AG04450 (cell line): ENCODE measurements around the gene FETUB. TPM values are rescaled to one million over a fixed set of nuclear protein-coding genes. Genes with fewer than 3 reads are reported as not detected.

Source experiments
- CTCF ChIA-PET: fragments of 300-600, 350-600 bp; formaldehyde crosslinking; extraction: SDS; loops from one replicate; lab custom pipeline; 2022; ENCODE audit warnings: antibody characterized with exemption, inconsistent platforms; lab: Charles Lee
- POLR2A ChIA-PET: fragments of 350-600 bp; formaldehyde crosslinking; extraction: SDS; loops from one replicate; lab custom pipeline; 2021; ENCODE audit warnings: antibody characterized with exemption, inconsistent platforms; lab: Yijun Ruan, JAX
- DNase-seq: peaks from one replicate; pipeline ENCODE4 v3.0.0-alpha.2; 2011; ENCODE audit warnings: low read depth, low spot score
- H3K27ac ChIP-seq: one replicate; pipeline ENCODE4 v1.5.1; 2012; ENCODE audit warnings: low read depth, low read length, control low read depth
- H3K27me3 ChIP-seq: one replicate; pipeline ENCODE4 v1.6.0; 2012; ENCODE audit warnings: low read length; ENCODE audit not compliant: control insufficient read depth, insufficient read depth
- H3K4me3 ChIP-seq: 2 replicates; pipeline ENCODE4 v1.5.1; 2011; ENCODE audit warnings: mild to moderate bottlenecking, low read depth, low read length, control low read depth
- H3K9me3 ChIP-seq: 2 replicates; pipeline ENCODE4 v1.5.1; 2012; ENCODE audit warnings: low read length; ENCODE audit not compliant: control insufficient read depth, insufficient read depth
- CTCF ChIP-seq: IDR thresholded peaks from 2 replicates; pipeline ENCODE4 v1.5.1; 2011; ENCODE audit warnings: low read depth, low read length, control low read depth, inconsistent platforms
- polyA plus RNA-seq: library from polyadenylated mRNA; depleted of rRNA; stranded (reverse); fragments of >200 nt; gene quantifications from 2 replicates; pipeline ENCODE4 v1.2.3, GENCODE V29; 2011

Gene FETUB
- polyA plus RNA-seq, 1 experiment, result not detected

DNA sequence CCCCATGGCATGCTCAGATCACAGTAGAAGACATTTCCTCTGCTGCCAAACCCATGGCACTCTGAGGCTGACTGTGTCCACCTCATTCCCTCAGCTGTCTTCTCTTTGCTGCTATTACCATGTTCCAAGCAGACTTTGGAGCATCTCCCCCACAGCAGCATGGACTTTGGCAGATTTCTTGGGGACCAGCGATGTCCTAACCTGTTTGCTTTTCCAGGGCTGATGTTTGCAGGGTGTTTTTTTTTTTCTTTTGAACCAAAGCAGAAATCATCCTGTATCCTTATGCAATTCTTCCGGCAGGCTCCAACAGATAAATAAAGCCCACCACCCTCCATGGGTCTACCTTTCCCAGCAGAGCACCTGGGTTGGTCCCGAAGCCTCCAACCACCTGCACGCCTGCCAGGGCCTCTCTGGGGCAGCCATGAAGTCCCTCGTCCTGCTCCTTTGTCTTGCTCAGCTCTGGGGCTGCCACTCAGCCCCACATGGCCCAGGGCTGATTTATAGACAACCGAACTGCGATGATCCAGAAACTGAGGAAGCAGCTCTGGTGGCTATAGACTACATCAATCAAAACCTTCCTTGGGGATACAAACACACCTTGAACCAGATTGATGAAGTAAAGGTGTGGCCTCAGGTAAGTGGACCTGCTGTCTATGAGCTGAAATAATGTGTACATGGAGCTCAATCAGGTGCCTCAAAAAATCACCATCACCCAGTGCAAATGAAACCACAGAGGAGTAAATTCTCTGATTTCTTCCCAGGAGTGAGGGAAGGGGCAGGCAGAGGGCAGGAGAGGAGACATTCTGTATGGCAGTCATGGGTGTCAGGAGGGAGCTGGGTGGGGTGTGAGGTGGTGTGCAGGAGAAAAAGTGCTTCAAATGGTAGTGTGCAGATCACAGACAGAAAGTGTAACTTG lies 27.2 kb upstream of the FETUB start, which contains the start of gene AHSG:
Gene AHSG, plus strand, starts transcription at position 340 of the 916 bp plus-strand sequence. Its CDS starts 82 bp downstream, at position 422.
- Histone ChIP-seq H3K27me3 (peaks cover 17% of the 10 kb centered on the region), H3K4me3 (no peak within 1 kb of the TSS), H3K27ac (no peak within 1 kb of the TSS), H3K9me3 (no peaks in the 10 kb centered on the region)
- no peak for DNase-seq
- no peak for TF ChIP-seq CTCF
- ChIA-PET POLR2A (no interaction called here), CTCF (interaction anchor here (1.7 to 5.9 kb wide), 9 partner anchors 12 to 1102 kb away, joined by 4 to 186 read pairs (median 43); partner anchors contain the start of genes DNAJB11 and TBCCD1)

- Histone ChIP-seq H3K9me3 (no peaks in the 10 kb centered on the region), H3K27ac (no peak overlapping the region), H3K4me3 (no peak overlapping the region), H3K27me3 (peaks cover 19% of the 10 kb centered on the region)
- TF ChIP-seq CTCF, result no peak
- CTCF ChIA-PET, result interaction anchor here (0.7 to 5.9 kb wide), 27 partner anchors 9 to 1102 kb away, joined by 3 to 186 read pairs (median 7); partner anchors contain the start of genes DNAJB11, EIF4A2, RFC4 and TBCCD1
- DNase-seq, result no peak
- POLR2A ChIA-PET, result interaction anchor here (1.9 kb wide), 1 partner anchor 170 kb away, joined by 13 read pairs; the partner anchor contains the start of gene EIF4A2
Observed at GRCh38 chr3:186613637-186614265, 26.4 kb upstream of the FETUB start.

DNA sequence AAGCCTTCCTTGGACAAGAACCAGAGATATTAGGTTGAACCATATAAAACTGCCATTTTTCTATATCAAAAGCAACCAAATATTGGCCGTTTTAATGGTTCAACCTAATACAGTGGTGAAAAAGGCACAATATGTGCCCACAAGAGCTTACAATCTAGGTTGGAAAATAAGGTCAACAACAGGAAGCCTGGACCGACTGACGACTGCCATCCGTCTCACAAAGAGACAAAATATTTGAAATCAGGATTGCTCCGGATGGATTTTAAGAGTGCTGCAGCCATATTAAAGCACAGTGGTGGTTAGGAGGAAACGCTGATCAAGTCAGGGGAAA lies 26.0 kb upstream of the FETUB start:
- Histone ChIP-seq H3K9me3 (no peaks in the 10 kb centered on the region), H3K27ac (no peak overlapping the region), H3K27me3 (peaks cover 15% of the 10 kb centered on the region), H3K4me3 (no peak overlapping the region)
- no peak for TF ChIP-seq CTCF
- CTCF ChIA-PET, result interaction anchor here (0.6 to 5.9 kb wide), 41 partner anchors 10 to 1101 kb away, joined by 3 to 186 read pairs (median 4); partner anchors contain the start of genes DNAJB11, EIF4A2, RFC4 and TBCCD1
- DNase-seq, result no peak
- POLR2A ChIA-PET, result interaction anchor here (1.0 to 1.9 kb wide), 2 partner anchors 27 to 169 kb away, joined by 3 to 13 read pairs; partner anchors contain the start of gene EIF4A2

DNA sequence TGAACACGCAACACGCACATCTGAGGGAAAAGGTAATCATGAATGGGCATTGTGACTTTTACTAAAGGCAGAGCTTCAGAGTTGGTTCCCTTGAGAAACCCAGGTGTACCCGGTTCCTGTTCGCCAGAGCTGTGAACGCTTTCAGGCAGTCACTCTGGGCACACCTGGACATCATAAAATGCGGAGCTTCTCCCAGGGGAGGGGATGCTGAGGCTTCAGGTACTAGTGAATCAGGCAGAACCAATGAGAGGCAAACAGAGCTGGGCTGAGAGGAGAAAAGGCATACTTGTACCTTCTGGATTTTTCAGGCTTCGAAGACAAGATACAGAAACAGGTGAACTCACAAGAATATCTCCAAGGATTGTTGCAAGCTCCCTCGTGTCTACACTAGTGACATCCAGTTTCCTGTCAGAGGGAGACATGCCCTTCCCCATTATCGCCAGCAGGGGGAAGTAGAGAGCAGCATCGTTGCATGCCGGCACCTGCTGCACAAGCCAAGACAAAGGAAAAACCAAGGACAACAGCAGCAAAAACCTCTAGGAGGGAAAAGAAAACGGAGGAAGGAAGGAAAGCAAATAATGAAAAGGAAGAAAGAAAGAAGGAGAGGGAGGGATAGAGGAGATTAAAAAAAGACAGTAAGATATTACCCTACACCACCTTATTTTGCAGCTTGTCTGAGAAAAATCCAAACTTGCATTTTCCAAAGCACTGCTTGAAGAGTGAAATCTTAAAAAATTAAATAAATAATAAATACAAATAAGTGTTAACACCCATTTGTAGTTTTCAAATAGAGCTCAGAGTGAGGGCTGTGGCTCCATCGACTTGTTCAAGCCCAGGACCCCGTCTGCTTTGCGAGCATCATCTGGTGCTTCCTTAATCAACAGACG lies 25.4 kb upstream of the FETUB start:
- CTCF ChIA-PET, result interaction anchor here (0.6 to 5.9 kb wide), 49 partner anchors 10 to 1100 kb away, joined by 3 to 186 read pairs (median 4); partner anchors contain the start of genes DNAJB11, EIF4A2, RFC4 and TBCCD1
- peak; percentile 99 for TF ChIP-seq CTCF
- POLR2A ChIA-PET, result interaction anchor here (1.0 to 1.9 kb wide), 2 partner anchors 26 to 169 kb away, joined by 3 to 13 read pairs; partner anchors contain the start of gene EIF4A2
- Histone ChIP-seq H3K4me3 (no peak overlapping the region), H3K27me3 (peaks cover 14% of the 10 kb centered on the region), H3K27ac (no peak overlapping the region), H3K9me3 (no peaks in the 10 kb centered on the region)
- DNase-seq, result peak; percentile 46
